ENCODE measurements around the gene PIGV. TPM values are rescaled to one million over a fixed set of nuclear protein-coding genes. Genes with fewer than 3 reads are reported as not detected.
"Not testable (repeated sequence)": the region's sequence is repeated elsewhere in the genome, so short reads cannot be mapped to it uniquely, and the experiment has no call there.

Gene PIGV
- total and polyA plus RNA-seq, 2 donors, result 9.4 to 10.6 TPM

GRCh38 chr1:26844424-26845196 is 56.9 kb downstream of the PIGV start:
- H3K9me3 ChIP-seq (ENCODE audit: control insufficient read depth in 2 of 2, insufficient read depth in 1 of 2, low read length in 1 of 2), result no peaks in the 10 kb centered on the region
- no peaks in the 10 kb centered on the region for H3K4me1 ChIP-seq (ENCODE audit: control insufficient read depth in 2 of 2, insufficient read depth in 2 of 2, low read length in 2 of 2)
- H3K27me3 ChIP-seq (ENCODE audit: control insufficient read depth in 2 of 2, insufficient read depth in 1 of 2, low read length in 1 of 2), result no peaks in the 10 kb centered on the region
- no peak overlapping the region for H3K27ac ChIP-seq (ENCODE audit: low read depth in 1 of 2, low read length in 1 of 2)
- H3K36me3 ChIP-seq (ENCODE audit: control insufficient read depth in 2 of 2, insufficient read depth in 2 of 2, low read length in 1 of 2), result peaks cover 11 to 39% of the 10 kb centered on the region in 2 donors
- H3K4me3 ChIP-seq (ENCODE audit: low read length in 2 of 2), result no peak overlapping the region
- WGBS, result 97% methylated on average over 13 of the region's 13 CpGs
- DNase-seq (ENCODE audit: low read depth in 6 of 9, low spot score in 9 of 9), result no peak

- not testable (repeated sequence) for H3K4me1 ChIP-seq (ENCODE audit: control insufficient read depth in 2 of 2, insufficient read depth in 2 of 2, low read length in 2 of 2); H3K27ac ChIP-seq (ENCODE audit: low read depth in 1 of 2, low read length in 1 of 2); DNase-seq (ENCODE audit: low read depth in 6 of 9, low spot score in 9 of 9); H3K4me3 ChIP-seq (ENCODE audit: low read length in 2 of 2); H3K27me3 ChIP-seq (ENCODE audit: control insufficient read depth in 2 of 2, insufficient read depth in 1 of 2, low read length in 1 of 2); H3K9me3 ChIP-seq (ENCODE audit: control insufficient read depth in 2 of 2, insufficient read depth in 1 of 2, low read length in 1 of 2)
- 94% methylated on average over 6 of the region's 6 CpGs for WGBS
- peaks cover 36 to 52% of the 10 kb centered on the region in 2 donors for H3K36me3 ChIP-seq (ENCODE audit: control insufficient read depth in 2 of 2, insufficient read depth in 2 of 2, low read length in 1 of 2)
Observed at GRCh38 chr1:26847826-26848225, 60.1 kb downstream of the PIGV start.

Other genes starting within 250 kb of the PIGV start
- gene ARID1A, start 91.9 kb upstream of the PIGV start, total RNA-seq, result 20.1 TPM
- 30.7 TPM for gene ARID1A, start 91.9 kb upstream of the PIGV start, polyA plus RNA-seq
- gene ZDHHC18, start 38.7 kb downstream of the PIGV start, total RNA-seq, result 9.0 TPM
- gene ZDHHC18, start 38.7 kb downstream of the PIGV start, polyA plus RNA-seq, result 9.1 TPM
- gene SFN, start 75.2 kb downstream of the PIGV start, total RNA-seq, result 16.7 TPM
- gene SFN, start 75.2 kb downstream of the PIGV start, polyA plus RNA-seq, result 191 TPM
- gene GPN2, start 102.3 kb downstream of the PIGV start, total RNA-seq, result 10.1 TPM
- 17.9 TPM for gene GPN2, start 102.3 kb downstream of the PIGV start, polyA plus RNA-seq
- 10.4 TPM for gene GPATCH3, start 112.5 kb downstream of the PIGV start, total RNA-seq
- gene GPATCH3, start 112.5 kb downstream of the PIGV start, polyA plus RNA-seq, result 15.8 TPM
- 0.19 TPM for gene NR0B2, start 126.0 kb downstream of the PIGV start, total RNA-seq
- 0.18 TPM for gene NR0B2, start 126.0 kb downstream of the PIGV start, polyA plus RNA-seq
- 51.6 TPM for gene NUDC, start 133.8 kb downstream of the PIGV start, total RNA-seq
- 48.1 TPM for gene NUDC, start 133.8 kb downstream of the PIGV start, polyA plus RNA-seq
- gene KDF1, start 172.5 kb downstream of the PIGV start, total RNA-seq, result 2.5 TPM
- gene KDF1, start 172.5 kb downstream of the PIGV start, polyA plus RNA-seq, result 6.8 TPM
- 2.3 TPM for gene TRNP1, start 205.7 kb downstream of the PIGV start, total RNA-seq
- gene TRNP1, start 205.7 kb downstream of the PIGV start, polyA plus RNA-seq, result 11.6 TPM
- 0.85 TPM for gene TENT5B, start 224.9 kb downstream of the PIGV start, total RNA-seq
- 6.2 TPM for gene TENT5B, start 224.9 kb downstream of the PIGV start, polyA plus RNA-seq